Activated CD4-positive, alpha-beta memory T cell treated with anti-CD3 and anti-CD28 coated beads for 36 hours (primary cell): ENCODE results near the gene BTBD9. TPM values are rescaled to one million over a fixed set of nuclear protein-coding genes. Genes with fewer than 3 reads are reported as not detected.
"Not testable (repeated sequence)": the region's sequence is repeated elsewhere in the genome, so short reads cannot be mapped to it uniquely, and the experiment has no call there.

Experiments used
- CTCF ChIA-PET: fragments of 350-600 bp; sonication (Branson Sonifier 250); formaldehyde crosslinking; loops from one replicate; lab custom pipeline; 2021; ENCODE audit warnings: antibody characterized with exemption, inconsistent platforms; lab: Charles Lee
- POLR2A ChIA-PET: fragments of 350-600 bp; sonication (Branson Sonifier 250); formaldehyde crosslinking; loops from one replicate; lab custom pipeline; 2021; ENCODE audit warnings: antibody characterized with exemption; lab: Charles Lee
- DNase-seq: peaks from one replicate; pipeline ENCODE4 v3.0.0-alpha.2; 2020
- H3K27ac Mint-ChIP-seq: one replicate; pipeline ENCODE4 v1.8.0; 2021; ENCODE audit warnings: mixed read lengths
- H3K27me3 Mint-ChIP-seq: one replicate; pipeline ENCODE4 v1.8.0; 2021; ENCODE audit warnings: mixed read lengths
- H3K36me3 Mint-ChIP-seq: one replicate; pipeline ENCODE4 v1.8.0; 2021; ENCODE audit warnings: mixed read lengths
- H3K4me1 Mint-ChIP-seq: one replicate; pipeline ENCODE4 v1.8.0; 2021; ENCODE audit warnings: low read depth, mixed read lengths
- H3K4me3 Mint-ChIP-seq: one replicate; pipeline ENCODE4 v1.8.0; 2021; ENCODE audit warnings: mild to moderate bottlenecking, mixed read lengths
- H3K9me3 Mint-ChIP-seq: one replicate; pipeline ENCODE4 v1.8.0; 2021; ENCODE audit warnings: mixed read lengths
- intact Hi-C: fragments of 100-400 bp; cut with micrococcal nuclease; formaldehyde crosslinking; loops from one replicate; pipeline ENCODE4 v1.15.1; 2023
- total RNA-seq, 2 experiments: library from RNA; stranded (reverse); gene quantifications; one replicate each; pipeline ENCODE4 v1.2.3, GENCODE V29; 2021

BTBD9 gene
- total RNA-seq, 2 experiments from 2014 or later: 14.4 to 14.6 TPM

DNA sequence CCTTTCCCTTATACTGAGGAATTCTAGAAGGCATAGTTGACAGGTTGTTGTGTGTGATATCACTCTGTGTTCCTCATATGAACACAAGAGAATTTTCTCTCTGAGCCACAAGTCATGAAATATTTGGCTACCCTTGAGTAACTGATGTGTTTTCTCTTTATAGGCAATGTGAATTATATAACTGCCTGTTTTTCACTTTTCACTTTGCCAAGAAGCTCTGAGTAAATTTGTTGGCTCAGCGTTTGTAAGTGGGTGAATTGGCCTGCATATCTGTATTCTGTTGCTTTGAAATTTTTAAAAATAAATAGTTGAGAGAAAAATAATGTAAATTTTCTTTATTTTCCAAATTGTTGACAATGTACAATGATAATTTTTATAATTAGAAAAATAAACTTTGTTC is 5.2 kb upstream of the BTBD9 start:
- intact Hi-C loops: no loop called here
- no peak overlapping the region for H3K4me3 Mint-ChIP-seq
- CTCF ChIA-PET: no interaction called here
- H3K4me1 Mint-ChIP-seq: peaks cover 13% of the 10 kb centered on the region
- no peaks in the 10 kb centered on the region for H3K36me3 Mint-ChIP-seq
- no peaks in the 10 kb centered on the region for H3K27me3 Mint-ChIP-seq
- no peaks in the 10 kb centered on the region for H3K9me3 Mint-ChIP-seq
- no peak for DNase-seq
- H3K27ac Mint-ChIP-seq: no peak overlapping the region
- POLR2A ChIA-PET: no interaction called here

GRCh38 chr6:38640216-38640909 is 634 bp upstream of the BTBD9 start:
- Mint-ChIP-seq H3K27me3 (no peaks in the 10 kb centered on the region), H3K36me3 (no peaks in the 10 kb centered on the region), H3K9me3 (no peaks in the 10 kb centered on the region), H3K27ac (peak overlapping the region; percentile 90), H3K4me3 (peak overlapping the region; percentile 88), H3K4me1 (peaks cover 45% of the 10 kb centered on the region)
- DNase-seq: no peak
- intact Hi-C loops: no loop called here
- POLR2A ChIA-PET: no interaction called here
- CTCF ChIA-PET: no interaction called here

DNA sequence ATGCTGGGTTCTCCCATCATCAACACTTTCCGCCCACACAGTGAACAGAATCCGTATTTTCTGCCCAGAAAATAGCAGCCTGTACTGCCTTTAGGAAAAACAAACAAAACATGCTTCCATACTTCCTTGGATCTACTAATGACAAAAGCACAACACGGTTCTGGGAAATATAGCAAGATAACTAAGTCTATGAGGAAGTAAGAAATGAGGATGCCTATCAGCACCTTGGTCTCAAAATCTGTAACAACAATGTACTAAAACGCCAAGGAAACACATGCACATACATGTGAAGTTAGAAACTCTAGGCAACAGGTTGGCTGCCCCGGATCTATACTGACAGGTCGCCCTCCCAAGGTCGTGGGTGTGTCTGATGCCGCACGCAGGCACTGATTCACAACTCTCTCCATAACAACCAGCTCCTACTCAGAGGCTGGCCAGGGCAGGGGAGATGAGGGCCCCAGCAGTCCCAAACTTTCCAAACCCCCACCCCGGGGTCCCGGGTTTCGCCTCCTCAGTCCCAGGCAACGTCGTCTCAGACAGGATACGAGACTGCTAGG is 710 bp downstream of the BTBD9 start:
- DNase-seq: peak; percentile 80
- POLR2A ChIA-PET: no interaction called here
- H3K36me3 Mint-ChIP-seq: no peaks in the 10 kb centered on the region
- H3K4me3 Mint-ChIP-seq: peak overlapping the region; percentile 88
- peaks cover 54% of the 10 kb centered on the region for H3K4me1 Mint-ChIP-seq
- intact Hi-C loops: loop anchor here (1.0 to 5.0 kb wide), 5 partner anchors 47 to 1207 kb away; partner anchors contain the start of genes CMTR1, GLO1 and ZFAND3
- CTCF ChIA-PET: interaction anchor here (1.4 kb wide), 1 partner anchor 68 kb away, joined by 5 read pairs; no protein-coding TSS in a partner anchor
- H3K27me3 Mint-ChIP-seq: no peaks in the 10 kb centered on the region
- H3K9me3 Mint-ChIP-seq: no peaks in the 10 kb centered on the region
- peak overlapping the region; percentile 90 for H3K27ac Mint-ChIP-seq

DNA sequence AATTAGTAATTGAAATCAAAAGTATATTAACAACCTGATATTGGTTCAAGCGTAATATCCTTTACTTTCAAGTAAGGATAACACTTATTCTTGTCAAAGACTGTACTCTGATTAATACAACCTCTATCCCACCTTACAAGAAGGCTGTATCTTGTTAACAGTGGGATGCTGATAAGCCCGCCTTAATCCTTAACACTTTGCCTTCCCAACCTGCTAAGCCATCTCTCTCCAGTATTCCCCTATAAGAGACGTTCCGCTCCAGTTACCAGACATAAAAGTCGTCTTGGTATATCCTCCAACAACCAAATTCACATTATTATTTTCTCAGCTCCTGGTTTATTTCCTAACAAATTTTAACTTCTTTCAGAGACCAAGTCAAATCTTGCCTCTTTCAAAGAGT is 2.0 kb downstream of the BTBD9 start:
- Mint-ChIP-seq H3K27ac (no peak overlapping the region), H3K36me3 (no peaks in the 10 kb centered on the region), H3K4me3 (no peak overlapping the region), H3K9me3 (no peaks in the 10 kb centered on the region), H3K27me3 (no peaks in the 10 kb centered on the region), H3K4me1 (peaks cover 54% of the 10 kb centered on the region)
- ChIA-PET CTCF (no interaction called here), POLR2A (no interaction called here)
- no peak for DNase-seq
- intact Hi-C loops: loop anchor here (2.0 to 5.0 kb wide), 3 partner anchors 45 to 1205 kb away; partner anchors contain the start of genes CMTR1 and ZFAND3

GRCh38 chr6:38636027-38636426 is 3.7 kb downstream of the BTBD9 start:
- Mint-ChIP-seq H3K4me3 (no peak overlapping the region), H3K36me3 (no peaks in the 10 kb centered on the region), H3K9me3 (no peaks in the 10 kb centered on the region), H3K4me1 (peaks cover 52% of the 10 kb centered on the region), H3K27ac (no peak overlapping the region), H3K27me3 (no peaks in the 10 kb centered on the region)
- ChIA-PET POLR2A (interaction anchor here (1.1 kb wide), 1 partner anchor 78 kb away, joined by 3 read pairs; no protein-coding TSS in a partner anchor), CTCF (no interaction called here)
- no peak for DNase-seq
- intact Hi-C loops: loop anchor here (5.0 kb wide), 2 partner anchors 44 to 1204 kb away; partner anchors contain the start of gene CMTR1

- ChIA-PET POLR2A (interaction anchor here (0.6 kb wide), 1 partner anchor 49 kb away, joined by 4 read pairs; no protein-coding TSS in a partner anchor), CTCF (interaction anchor here (1.1 kb wide), 1 partner anchor 139 kb away, joined by 4 read pairs; no protein-coding TSS in a partner anchor)
- DNase-seq: no peak
- Mint-ChIP-seq H3K9me3 (no peaks in the 10 kb centered on the region), H3K4me3 (no peak overlapping the region), H3K4me1 (peaks cover 47% of the 10 kb centered on the region), H3K36me3 (no peaks in the 10 kb centered on the region), H3K27ac (no peak overlapping the region), H3K27me3 (no peaks in the 10 kb centered on the region)
- intact Hi-C loops: no loop called here
Observed at GRCh38 chr6:38634518-38634917, 5.2 kb downstream of the BTBD9 start.

GRCh38 chr6:38632490-38632889 is 7.2 kb downstream of the BTBD9 start:
- Mint-ChIP-seq H3K27ac (no peak overlapping the region), H3K4me3 (no peak overlapping the region), H3K27me3 (no peaks in the 10 kb centered on the region), H3K4me1 (peaks cover 34% of the 10 kb centered on the region), H3K9me3 (no peaks in the 10 kb centered on the region), H3K36me3 (no peaks in the 10 kb centered on the region)
- CTCF ChIA-PET: no interaction called here
- POLR2A ChIA-PET: no interaction called here
- DNase-seq: no peak
- intact Hi-C loops: no loop called here

GRCh38 chr6:38631186-38631783 is 8.4 kb downstream of the BTBD9 start:
- intact Hi-C loops: no loop called here
- Mint-ChIP-seq H3K27me3 (no peaks in the 10 kb centered on the region), H3K27ac (no peak overlapping the region), H3K36me3 (no peaks in the 10 kb centered on the region), H3K4me1 (peaks cover 24% of the 10 kb centered on the region), H3K9me3 (no peaks in the 10 kb centered on the region), H3K4me3 (no peak overlapping the region)
- ChIA-PET POLR2A (no interaction called here), CTCF (no interaction called here)
- DNase-seq: no peak

- intact Hi-C loops: no loop called here
- no peaks in the 10 kb centered on the region for H3K36me3 Mint-ChIP-seq
Observed at GRCh38 chr6:38625217-38625616, 14.5 kb downstream of the BTBD9 start.

GRCh38 chr6:38619342-38619741 is 20.4 kb downstream of the BTBD9 start:
- H3K4me3 Mint-ChIP-seq, POLR2A ChIA-PET, H3K36me3 Mint-ChIP-seq, DNase-seq, H3K9me3 Mint-ChIP-seq, intact Hi-C loops, H3K4me1 Mint-ChIP-seq, H3K27ac Mint-ChIP-seq, H3K27me3 Mint-ChIP-seq, CTCF ChIA-PET: not testable (repeated sequence)

More at GRCh38 chr6:38625217-38625616, 14.5 kb downstream of the BTBD9 start:
- no peak for DNase-seq
- POLR2A ChIA-PET: no interaction called here
- no peak overlapping the region for H3K4me3 Mint-ChIP-seq
- H3K9me3 Mint-ChIP-seq: no peaks in the 10 kb centered on the region
- no peaks in the 10 kb centered on the region for H3K27me3 Mint-ChIP-seq
- peaks cover 10% of the 10 kb centered on the region for H3K4me1 Mint-ChIP-seq
- CTCF ChIA-PET: interaction anchor here (0.6 kb wide), 1 partner anchor 566 kb away, joined by 3 read pairs; no protein-coding TSS in a partner anchor
- no peak overlapping the region for H3K27ac Mint-ChIP-seq

GRCh38 chr6:38618301-38618700 is 21.4 kb downstream of the BTBD9 start:
- H3K27ac Mint-ChIP-seq, H3K9me3 Mint-ChIP-seq, H3K36me3 Mint-ChIP-seq, H3K4me3 Mint-ChIP-seq, H3K27me3 Mint-ChIP-seq, DNase-seq, intact Hi-C loops, H3K4me1 Mint-ChIP-seq, POLR2A ChIA-PET: not testable (repeated sequence)
- CTCF ChIA-PET: interaction anchor here (0.5 kb wide), 1 partner anchor 157 kb away, joined by 3 read pairs; no protein-coding TSS in a partner anchor

- H3K4me1 Mint-ChIP-seq: peaks cover 2% of the 10 kb centered on the region
- H3K9me3 Mint-ChIP-seq: no peaks in the 10 kb centered on the region
- no peak overlapping the region for H3K27ac Mint-ChIP-seq
- ChIA-PET POLR2A (no interaction called here), CTCF (interaction anchor here (0.5 kb wide), 1 partner anchor 157 kb away, joined by 3 read pairs; no protein-coding TSS in a partner anchor)
- no peak for DNase-seq
- H3K27me3 Mint-ChIP-seq: no peaks in the 10 kb centered on the region
- no peak overlapping the region for H3K4me3 Mint-ChIP-seq
- H3K36me3 Mint-ChIP-seq: no peaks in the 10 kb centered on the region
- intact Hi-C loops: no loop called here
Observed at GRCh38 chr6:38617856-38618255, 21.9 kb downstream of the BTBD9 start.
